Esophagus squamous epithelium (tissue), 4 donors: ENCODE results near the gene TSNAX.

ENCODE experiments used
- CTCF ChIP-seq, 6 experiments: fragments of 450-650 bp in 4 of 6; fragments of 200-600 bp in 2 of 6; sonication (generic) in 2 of 6; IDR thresholded peaks; one replicate each; pipeline ENCODE4 v1.5.1; 2016 to 2019; ENCODE audit warnings: antibody characterized with exemption in 6 of 6, mild to moderate bottlenecking in 4 of 6, moderate library complexity in 4 of 6
- POLR2A ChIP-seq, 4 donors: fragments of 450-650 bp; IDR thresholded peaks; one replicate each; pipeline ENCODE4 v1.6.1; 2017; ENCODE audit warnings: antibody characterized with exemption in 4 of 4, mild to moderate bottlenecking in 4 of 4, moderate library complexity in 3 of 4

DNA sequence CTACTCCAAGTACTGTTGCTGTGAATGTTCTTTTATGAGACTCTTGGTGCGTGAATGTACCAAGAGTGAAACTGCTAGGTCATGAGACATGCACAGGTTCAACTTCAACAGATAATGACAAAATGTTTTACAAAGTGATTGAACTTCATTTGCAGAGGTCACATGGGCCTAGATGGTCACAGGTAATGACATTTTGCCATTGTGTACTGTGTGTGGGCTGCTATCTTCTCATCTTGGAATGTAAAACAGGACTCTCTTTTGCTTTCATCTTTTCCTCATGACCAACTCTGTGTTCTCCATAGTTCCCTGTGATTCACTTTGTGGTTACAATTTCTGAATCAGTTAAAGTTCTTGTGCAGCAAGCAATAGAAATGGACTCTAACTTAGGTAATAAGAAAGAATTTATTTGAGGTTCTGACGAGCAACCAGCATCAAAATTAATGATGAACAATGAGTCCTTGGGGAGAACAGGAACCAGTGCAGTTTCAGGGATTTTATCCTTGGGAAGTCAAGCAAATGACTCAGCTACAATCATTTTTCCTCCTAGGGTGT lies 16.2 kb upstream of the TSNAX start:
- TF ChIP-seq CTCF (IDR thresholded peaks at IDR 0.05) (no peak), POLR2A (IDR thresholded peaks at IDR 0.05) (no peak)
